ENCODE measurements around the gene TNFSF8.

TNFSF8 gene

GRCh38 chr9:114864471-114864870, 65.9 kb downstream of the TNFSF8 start:
- TF ChIP-seq TCF4 (CRISPR knock-in tag; IDR thresholded peaks at IDR 0.05; ENCODE audit: borderline replicate concordance) (no peak), ARNTL (CRISPR knock-in tag; IDR thresholded peaks at IDR 0.05; ENCODE audit: borderline replicate concordance, low read depth) (no peak), ZNF70 (CRISPR knock-in tag; IDR thresholded peaks at IDR 0.05) (no peak), RARB (CRISPR knock-in tag; IDR thresholded peaks at IDR 0.05) (no peak), TSHZ2 (CRISPR knock-in tag; IDR thresholded peaks at IDR 0.05) (no peak), SNAI2 (CRISPR knock-in tag; IDR thresholded peaks at IDR 0.05) (no peak), ZC3H10 (CRISPR knock-in tag; IDR thresholded peaks at IDR 0.05) (no peak), CSRNP3 (CRISPR knock-in tag; IDR thresholded peaks at IDR 0.05) (no peak), POU6F1 (CRISPR knock-in tag; IDR thresholded peaks at IDR 0.05; ENCODE audit: borderline replicate concordance, low read depth) (no peak), PATZ1 (CRISPR knock-in tag; IDR thresholded peaks at IDR 0.05; ENCODE audit: borderline replicate concordance) (no peak), TOX (CRISPR knock-in tag; IDR thresholded peaks at IDR 0.05; ENCODE audit: borderline replicate concordance) (no peak), OSR1 (CRISPR knock-in tag; IDR thresholded peaks at IDR 0.05) (no peak), ZFP3 (CRISPR knock-in tag; IDR thresholded peaks at IDR 0.05) (no peak), CREB5 (CRISPR knock-in tag; IDR thresholded peaks at IDR 0.05; ENCODE audit: low read depth) (no peak)
- no peak for ATAC-seq

GRCh38 chr9:114861922-114862605, 68.3 kb downstream of the TNFSF8 start:
- ATAC-seq: no peak
- TF ChIP-seq BACH2 (CRISPR knock-in tag; IDR thresholded peaks at IDR 0.05; ENCODE audit: borderline replicate concordance) (no peak), OSR1 (CRISPR knock-in tag; IDR thresholded peaks at IDR 0.05) (no peak), ZFP3 (CRISPR knock-in tag; IDR thresholded peaks at IDR 0.05) (no peak), TCF4 (CRISPR knock-in tag; IDR thresholded peaks at IDR 0.05; ENCODE audit: borderline replicate concordance) (no peak), TOX (CRISPR knock-in tag; IDR thresholded peaks at IDR 0.05; ENCODE audit: borderline replicate concordance) (no peak)

- TF ChIP-seq PPARA (CRISPR knock-in tag; IDR thresholded peaks at IDR 0.05; ENCODE audit: borderline replicate concordance) (no peak), TCF4 (CRISPR knock-in tag; IDR thresholded peaks at IDR 0.05; ENCODE audit: borderline replicate concordance) (no peak), ZNF565 (CRISPR knock-in tag; conservative IDR thresholded peaks at IDR 0.05; ENCODE audit: low read depth) (no peak), BACH2 (CRISPR knock-in tag; IDR thresholded peaks at IDR 0.05; ENCODE audit: borderline replicate concordance) (no peak), POU6F1 (CRISPR knock-in tag; IDR thresholded peaks at IDR 0.05; ENCODE audit: borderline replicate concordance, low read depth) (no peak), SNAI2 (CRISPR knock-in tag; IDR thresholded peaks at IDR 0.05) (no peak), ZNF8 (CRISPR knock-in tag; IDR thresholded peaks at IDR 0.05) (no peak), CSDC2 (CRISPR knock-in tag; IDR thresholded peaks at IDR 0.05) (no peak), TOX (CRISPR knock-in tag; IDR thresholded peaks at IDR 0.05; ENCODE audit: borderline replicate concordance) (no peak), ISL1 (CRISPR knock-in tag; IDR thresholded peaks at IDR 0.05) (no peak), PATZ1 (CRISPR knock-in tag; IDR thresholded peaks at IDR 0.05; ENCODE audit: borderline replicate concordance) (no peak)
- ATAC-seq: no peak
These were observed 69.1 kb downstream of the TNFSF8 start for GRCh38 chr9:114861273-114861672.
